ENCODE results near the gene ZC3H13.

ZC3H13 gene, protein sequence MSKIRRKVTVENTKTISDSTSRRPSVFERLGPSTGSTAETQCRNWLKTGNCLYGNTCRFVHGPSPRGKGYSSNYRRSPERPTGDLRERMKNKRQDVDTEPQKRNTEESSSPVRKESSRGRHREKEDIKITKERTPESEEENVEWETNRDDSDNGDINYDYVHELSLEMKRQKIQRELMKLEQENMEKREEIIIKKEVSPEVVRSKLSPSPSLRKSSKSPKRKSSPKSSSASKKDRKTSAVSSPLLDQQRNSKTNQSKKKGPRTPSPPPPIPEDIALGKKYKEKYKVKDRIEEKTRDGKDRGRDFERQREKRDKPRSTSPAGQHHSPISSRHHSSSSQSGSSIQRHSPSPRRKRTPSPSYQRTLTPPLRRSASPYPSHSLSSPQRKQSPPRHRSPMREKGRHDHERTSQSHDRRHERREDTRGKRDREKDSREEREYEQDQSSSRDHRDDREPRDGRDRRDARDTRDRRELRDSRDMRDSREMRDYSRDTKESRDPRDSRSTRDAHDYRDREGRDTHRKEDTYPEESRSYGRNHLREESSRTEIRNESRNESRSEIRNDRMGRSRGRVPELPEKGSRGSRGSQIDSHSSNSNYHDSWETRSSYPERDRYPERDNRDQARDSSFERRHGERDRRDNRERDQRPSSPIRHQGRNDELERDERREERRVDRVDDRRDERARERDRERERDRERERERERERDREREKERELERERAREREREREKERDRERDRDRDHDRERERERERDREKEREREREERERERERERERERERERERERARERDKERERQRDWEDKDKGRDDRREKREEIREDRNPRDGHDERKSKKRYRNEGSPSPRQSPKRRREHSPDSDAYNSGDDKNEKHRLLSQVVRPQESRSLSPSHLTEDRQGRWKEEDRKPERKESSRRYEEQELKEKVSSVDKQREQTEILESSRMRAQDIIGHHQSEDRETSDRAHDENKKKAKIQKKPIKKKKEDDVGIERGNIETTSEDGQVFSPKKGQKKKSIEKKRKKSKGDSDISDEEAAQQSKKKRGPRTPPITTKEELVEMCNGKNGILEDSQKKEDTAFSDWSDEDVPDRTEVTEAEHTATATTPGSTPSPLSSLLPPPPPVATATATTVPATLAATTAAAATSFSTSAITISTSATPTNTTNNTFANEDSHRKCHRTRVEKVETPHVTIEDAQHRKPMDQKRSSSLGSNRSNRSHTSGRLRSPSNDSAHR (N-terminal part only)

DNA sequence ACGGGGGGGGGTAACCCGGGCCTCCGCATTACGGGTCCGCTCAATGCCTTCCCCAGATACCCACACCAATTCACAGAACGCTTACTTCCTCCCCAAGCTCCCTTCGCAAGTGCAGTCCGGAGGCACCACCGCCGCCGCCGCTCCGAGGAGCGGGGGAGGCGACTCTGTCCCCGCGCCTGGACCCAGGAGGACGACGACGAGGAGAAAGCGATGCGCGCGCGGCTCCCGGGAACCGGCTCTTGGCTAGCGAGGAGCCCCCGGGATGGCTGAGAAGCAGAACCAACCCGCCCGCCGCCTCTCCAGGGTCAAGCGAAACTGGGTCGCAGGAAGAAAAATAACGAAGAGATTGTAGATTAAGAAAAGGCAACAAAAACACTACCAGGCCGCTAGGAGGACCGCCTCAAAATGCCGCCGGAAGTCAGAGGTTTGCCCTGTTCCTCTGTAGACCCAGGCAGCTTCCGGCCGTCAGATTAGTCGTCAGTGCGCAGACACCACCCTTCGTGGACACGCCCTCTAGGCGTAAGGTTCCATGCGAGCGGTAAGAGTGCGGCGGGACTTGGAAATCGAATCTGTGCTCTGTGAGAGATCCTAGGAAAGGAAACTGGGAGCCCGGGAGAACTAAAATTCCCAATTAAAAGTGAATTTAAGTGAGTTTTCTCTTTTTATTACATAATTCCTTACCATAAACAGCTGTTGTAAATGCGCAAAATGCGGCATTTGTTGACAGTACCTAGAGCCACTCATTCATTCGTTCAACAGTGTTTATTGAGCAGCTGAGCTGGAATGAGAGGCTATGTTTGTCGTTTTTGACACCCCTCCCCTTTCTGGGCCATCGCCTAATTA lies at the start of gene ZC3H13:
ZC3H13 (minus strand) TSS at position 428 of the 843 bp plus-strand sequence. CDS start 7,239 bp downstream, outside the sequence.
- peak; percentile 97 for DNase-seq

DNA sequence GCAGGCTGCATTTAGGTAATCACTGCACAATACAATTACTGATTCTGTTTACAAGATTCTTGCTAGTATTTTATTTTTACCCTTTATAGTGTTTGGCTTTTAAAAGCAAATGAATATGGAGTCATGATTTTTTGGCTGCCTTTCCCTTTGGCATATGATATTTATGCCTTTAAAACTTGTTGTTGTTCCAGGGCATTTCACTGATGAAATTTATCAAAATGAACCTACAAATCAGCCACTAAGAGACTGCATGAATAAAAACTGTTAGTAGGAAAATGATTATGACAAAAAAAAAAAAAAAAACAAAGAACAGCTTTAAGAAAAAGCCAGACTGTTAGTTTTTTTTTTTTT lies 49.7 kb upstream of the ZC3H13 start:
- no peak for DNase-seq

DNA sequence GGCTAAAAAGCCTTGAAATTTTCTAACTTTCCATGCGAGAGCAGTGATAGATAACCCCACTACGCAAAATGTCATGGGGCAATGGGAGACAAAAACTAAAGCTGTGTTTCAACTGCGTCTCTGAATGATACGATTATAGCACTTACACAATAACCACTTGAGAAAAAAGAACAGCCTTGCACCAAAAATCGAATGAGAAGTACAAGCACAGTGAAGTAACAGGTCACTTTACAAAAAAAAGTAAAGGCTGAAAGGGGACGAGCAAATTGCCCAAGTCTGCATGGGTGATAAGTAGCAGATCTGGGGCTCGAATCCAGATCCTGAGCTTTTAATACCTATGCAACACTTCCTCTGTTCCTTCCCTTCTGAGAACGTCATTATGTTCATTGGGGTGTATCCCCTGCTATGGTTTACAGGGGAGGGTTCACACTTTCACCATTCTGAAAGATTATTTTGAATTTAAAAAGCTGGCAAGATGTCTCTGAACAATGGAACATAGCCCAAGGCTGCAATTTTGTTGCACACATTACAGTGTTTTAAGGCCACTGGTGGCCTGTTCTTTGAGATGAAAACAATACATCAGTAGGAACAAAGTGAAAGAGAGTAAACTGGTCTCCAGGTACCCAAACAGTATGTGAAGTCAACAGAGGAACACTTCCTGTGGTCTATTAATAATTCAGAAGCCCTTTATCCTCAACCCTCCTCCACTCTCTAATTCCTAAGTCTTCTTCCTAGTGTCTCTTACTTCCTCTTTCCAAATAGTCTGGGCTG lies 49.1 kb upstream of the ZC3H13 start:
- DNase-seq, result no peak

DNA sequence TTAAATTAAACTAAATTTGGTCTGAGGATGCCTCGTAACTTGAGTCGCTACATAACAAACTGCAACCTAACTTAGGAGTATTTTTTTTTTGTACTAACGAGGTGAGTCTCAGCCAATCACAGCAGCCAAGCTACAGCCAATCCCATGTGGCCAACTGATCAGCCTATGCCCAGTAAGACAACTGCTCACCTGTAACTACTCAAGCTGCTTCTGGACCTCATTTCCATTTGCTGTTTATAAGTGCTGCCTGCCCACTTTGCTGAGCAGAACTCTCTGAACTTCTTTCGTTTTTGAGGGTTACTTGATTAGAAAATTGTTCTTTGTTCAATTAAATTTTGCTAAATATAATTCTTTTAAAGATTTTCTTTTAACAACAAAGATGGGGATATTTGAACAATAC lies 48.5 kb upstream of the ZC3H13 start:
- no peak for DNase-seq

DNA sequence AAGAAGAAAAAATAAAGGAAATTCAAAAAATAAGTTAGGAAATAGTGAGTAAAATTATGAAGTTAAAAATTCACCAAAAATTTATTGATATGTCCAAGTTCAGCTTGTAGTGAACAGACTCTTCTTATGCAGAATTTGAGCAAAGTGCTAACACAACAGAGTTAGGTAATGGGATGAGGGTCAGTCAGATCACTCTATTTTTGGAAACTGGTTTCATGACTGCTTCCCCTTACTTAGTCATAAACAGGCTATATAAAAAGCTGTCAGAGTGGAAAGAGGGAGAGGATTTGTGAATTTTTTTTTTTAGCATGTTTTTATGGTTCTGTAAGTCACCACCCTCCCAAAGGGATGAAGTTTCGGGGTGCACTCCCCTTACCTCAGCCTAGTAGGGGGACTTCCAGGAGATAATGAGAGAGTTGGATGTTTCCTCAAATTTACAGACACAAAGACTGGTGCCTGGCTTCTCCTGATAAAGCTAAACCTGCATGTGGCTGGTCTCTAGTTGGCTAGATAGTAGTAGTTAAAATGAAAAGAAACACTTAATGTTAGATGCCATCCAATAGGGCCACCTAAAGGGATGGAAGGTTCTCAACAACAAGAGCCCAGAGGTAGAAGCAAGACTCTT lies 47.8 kb upstream of the ZC3H13 start:
- peak; percentile 7 for DNase-seq

GRCh38 chr13:46097663-46098062 lies 45.1 kb upstream of the ZC3H13 start:
- no peak for DNase-seq

- no peak for DNase-seq
Observed at GRCh38 chr13:46097015-46097414, 44.5 kb upstream of the ZC3H13 start.

DNA sequence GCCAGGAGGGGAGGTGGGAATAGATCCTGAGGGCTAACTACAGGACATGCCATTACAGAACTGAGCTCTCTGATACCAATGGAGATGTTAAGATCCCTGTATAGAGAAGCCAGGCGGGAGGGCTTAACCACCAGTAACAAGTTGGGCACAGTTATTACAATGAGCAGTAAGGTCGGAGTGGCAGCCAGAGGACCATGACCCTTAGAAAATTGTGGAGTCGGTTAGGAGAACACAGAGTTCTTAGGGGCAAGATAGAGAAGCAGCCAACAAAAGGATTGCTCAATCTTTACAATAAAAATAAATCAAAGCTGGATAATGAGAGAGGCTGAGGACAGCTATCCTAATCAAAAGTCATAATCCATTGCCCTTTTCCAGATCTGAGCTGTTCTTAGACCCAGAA lies 41.9 kb upstream of the ZC3H13 start:
- no peak for DNase-seq

DNA sequence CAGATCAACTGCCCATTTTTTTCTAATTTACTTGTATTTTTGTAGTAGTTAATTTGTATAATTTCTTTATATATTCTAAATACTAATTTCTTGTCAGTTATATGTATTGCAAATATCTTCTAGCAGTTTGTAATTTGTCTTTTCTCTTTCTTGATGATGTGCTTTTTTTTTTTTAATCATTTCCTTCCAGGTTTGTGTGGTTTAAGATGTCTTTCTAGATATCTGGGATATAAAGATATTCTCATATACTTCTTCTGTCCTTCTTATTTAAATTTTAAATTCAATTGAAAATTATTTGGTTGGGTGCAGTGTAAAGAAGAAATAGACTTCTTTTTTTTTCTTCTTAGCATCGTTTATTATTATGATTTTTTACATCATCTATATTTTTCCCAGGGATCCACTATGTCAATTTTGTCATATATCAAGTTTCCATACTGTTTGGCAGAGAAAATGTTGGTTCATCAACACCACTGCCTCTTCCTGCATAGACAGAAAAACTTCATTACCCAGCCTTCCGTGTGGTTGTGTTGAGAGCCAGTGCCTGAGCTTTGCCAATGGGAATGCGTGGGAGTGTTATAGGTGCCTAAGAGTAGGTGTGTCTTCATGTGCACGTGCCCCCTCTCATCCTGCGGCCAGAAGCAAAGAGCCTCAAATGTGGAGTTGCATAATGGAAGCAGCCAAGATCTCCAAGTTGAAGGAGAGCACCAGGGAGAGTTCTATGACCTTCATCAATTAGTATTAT lies 36.4 kb upstream of the ZC3H13 start:
- DNase-seq, result no peak

GRCh38 chr13:46087481-46087880 lies 34.9 kb upstream of the ZC3H13 start:
- DNase-seq, result no peak

DNA sequence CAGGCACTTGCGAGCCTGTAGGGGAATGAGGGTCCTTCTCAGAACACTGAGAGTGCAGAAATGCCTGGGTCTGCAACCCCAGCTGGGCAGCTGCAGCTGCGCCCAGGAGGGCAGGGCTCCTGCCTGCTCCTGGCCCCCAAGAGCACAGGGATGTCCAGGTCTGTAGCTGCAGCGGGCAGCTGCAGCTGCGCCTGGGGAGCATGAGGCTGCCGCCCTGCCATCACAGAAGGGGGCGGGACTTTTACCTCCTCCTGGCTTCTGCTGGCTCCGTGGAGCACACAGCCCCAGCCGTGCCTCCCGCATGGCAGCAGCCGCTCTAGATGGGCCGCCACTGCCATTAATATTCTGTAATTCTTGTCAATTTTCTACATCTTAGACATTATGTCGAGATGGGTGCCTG lies 34.4 kb upstream of the ZC3H13 start:
- no peak for DNase-seq

DNA sequence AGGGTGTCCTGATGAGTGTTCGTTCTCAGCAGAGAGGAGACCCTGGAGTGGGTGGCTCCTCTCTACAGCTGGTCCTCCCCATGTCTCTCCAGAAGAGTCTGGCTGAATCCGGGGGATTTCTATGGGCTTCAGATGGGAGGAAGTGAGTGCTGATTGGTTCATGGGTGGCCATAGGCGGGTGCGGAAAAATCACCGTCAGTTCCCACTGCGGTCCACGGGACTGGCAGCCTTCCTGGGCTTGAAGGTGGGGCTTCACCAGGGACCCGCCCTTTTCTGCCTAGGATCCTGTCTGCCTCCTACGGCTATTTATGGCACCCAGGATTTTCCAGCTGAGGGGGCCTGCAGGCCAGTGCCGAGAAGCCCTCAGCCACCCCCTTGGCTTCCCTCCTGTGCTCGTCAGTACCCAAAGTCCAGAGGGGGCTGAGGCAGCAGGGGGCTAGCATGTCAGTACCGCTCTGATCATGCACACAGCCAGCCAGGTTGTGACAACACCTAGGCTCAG lies 33.9 kb upstream of the ZC3H13 start:
- DNase-seq, result no peak

DNA sequence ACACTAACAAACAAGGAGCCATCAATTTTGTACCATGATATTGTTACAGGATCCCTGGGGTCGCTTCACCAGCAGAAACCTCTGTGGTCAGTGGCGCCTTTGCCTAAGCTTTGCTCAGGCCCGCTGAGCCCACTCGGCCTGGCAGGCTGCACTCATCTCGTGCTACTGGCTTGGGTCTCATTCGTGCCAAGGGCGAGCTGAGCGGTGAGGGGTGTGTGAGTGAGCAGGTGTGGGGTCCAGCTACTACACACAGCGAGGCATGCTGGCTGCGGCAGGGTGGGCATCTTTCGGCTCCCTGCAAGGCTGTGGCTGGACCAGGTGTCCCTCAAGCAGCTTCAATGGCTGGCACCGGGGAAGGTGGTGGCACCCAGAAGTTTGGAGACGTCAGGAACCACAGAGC lies 33.2 kb upstream of the ZC3H13 start:
- DNase-seq, result no peak

DNA sequence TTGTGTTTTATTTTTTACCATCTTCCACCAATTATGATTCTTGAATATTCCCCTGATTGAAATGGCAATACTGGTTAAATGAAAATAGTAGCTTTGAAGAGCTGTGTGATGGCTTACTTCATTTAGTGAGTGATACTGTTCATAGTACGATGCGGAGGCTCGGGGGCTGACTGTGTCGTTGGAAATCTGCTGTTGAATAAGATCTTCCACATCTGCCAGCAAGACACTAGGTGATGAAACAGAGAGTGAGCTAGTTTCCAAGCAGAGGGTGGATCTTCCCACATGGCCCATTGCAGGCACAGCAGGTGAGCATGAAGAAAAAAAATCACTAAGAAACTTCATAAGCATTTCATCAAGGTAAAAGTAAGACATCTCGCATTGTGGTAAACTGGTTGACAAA lies 29.8 kb upstream of the ZC3H13 start:
- no peak for DNase-seq

- DNase-seq, result no peak
Observed at GRCh38 chr13:46079770-46080169, 27.2 kb upstream of the ZC3H13 start.

GRCh38 chr13:46077265-46077664 lies 24.7 kb upstream of the ZC3H13 start:
- DNase-seq, result peak; percentile 8

GRCh38 chr13:46076827-46077226 lies 24.3 kb upstream of the ZC3H13 start:
- no peak for DNase-seq

DNA sequence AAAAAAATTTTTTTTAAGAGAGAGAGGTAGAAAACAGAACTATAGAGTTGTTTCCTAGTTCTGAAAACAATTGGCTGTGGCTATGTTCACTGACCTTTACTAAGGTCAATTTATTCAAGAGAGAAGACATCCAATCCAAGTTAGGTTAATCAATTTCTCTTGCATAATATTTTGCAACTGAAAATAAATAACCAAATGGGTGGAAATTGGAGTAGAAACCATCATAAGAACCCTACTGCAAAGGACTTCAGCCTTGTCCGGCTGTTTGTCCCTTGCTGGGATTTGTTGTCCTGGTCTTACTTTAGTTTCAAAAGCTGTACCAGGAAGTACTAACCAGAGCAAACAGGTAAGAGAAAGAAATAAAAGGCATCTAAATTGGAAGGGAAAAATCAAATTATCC lies 23.3 kb upstream of the ZC3H13 start:
- DNase-seq, result no peak

GRCh38 chr13:46071590-46072249 lies 19.2 kb upstream of the ZC3H13 start:
- DNase-seq, result no peak

DNA sequence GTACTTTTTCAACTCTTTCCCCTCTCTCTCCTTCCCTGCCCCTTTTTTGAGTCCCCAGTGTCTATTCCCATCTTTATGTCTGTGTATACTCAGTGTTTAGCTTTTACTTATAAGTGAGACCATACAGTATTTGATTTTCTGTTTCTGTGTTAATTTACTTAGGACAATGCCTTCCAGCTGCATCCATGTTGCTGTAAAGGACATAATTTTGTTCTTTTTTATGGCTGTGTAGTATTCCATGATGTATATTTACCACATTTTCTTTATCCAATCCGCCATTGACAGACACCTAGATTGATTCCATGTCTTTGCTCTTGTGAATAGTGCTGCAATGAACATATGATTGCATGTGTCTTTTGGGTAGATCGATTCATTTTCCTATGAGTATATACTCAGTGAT lies 10.7 kb upstream of the ZC3H13 start:
- DNase-seq, result no peak

All from fibroblast of skin of right biceps (primary cell).